Right kidney (tissue), 1 donor: ENCODE results near the gene ZEB2.

ENCODE experiments used
- DNase-seq: peaks from one replicate; pipeline ENCODE4 v3.0.0-alpha.2; 2016

The ZEB2 gene

GRCh38 chr2:144471305-144472045 is 48.4 kb downstream of the ZEB2 start:
- DNase-seq, result no peak

GRCh38 chr2:144470816-144471215 is 49.1 kb downstream of the ZEB2 start:
- DNase-seq, result no peak

- DNase-seq, result no peak
These were observed 49.6 kb downstream of the ZEB2 start for GRCh38 chr2:144470334-144470733.

DNA sequence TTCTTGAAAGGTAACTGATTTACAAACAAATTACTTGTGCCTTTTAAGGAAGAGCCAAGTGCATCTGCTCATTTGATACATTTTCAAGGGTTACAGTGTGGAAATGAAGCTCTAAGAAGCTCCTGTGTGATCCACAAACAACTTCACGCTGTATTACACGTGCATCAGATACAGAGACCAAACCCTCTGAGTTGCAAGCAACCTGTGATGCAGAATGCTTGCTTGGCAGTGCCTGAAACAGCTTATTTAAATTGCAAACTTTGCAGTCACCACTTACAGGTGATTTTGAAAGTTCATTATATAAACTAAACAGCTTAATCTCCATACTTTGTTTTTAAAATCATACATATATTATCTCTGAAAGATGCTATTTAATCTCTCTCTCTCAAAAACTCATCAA is 50.1 kb downstream of the ZEB2 start:
- DNase-seq, result no peak

- no peak for DNase-seq
These were observed 50.9 kb downstream of the ZEB2 start for GRCh38 chr2:144468823-144469595.

- no peak for DNase-seq
These were observed 52.3 kb downstream of the ZEB2 start for GRCh38 chr2:144467502-144468137.

GRCh38 chr2:144466637-144467036 is 53.3 kb downstream of the ZEB2 start:
- DNase-seq, result no peak

DNA sequence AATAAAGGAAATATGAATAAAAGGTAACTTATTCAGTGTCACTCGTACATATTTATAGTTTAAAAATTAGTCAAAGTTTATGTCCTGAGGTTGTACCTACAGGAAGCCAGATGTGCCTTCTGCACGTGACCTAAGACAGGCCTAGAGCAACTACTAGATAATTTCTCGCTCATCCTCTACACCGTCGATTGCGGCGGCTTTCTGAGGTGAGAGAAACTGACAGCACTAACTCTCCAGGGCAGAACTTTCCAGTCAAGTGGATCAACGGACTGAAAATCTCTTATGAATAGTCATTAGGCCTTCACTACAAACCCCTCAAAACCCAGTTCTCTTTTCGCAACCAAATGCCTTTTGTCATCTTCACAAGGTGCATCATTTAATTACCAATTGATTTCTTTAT is 54.2 kb downstream of the ZEB2 start:
- no peak for DNase-seq

DNA sequence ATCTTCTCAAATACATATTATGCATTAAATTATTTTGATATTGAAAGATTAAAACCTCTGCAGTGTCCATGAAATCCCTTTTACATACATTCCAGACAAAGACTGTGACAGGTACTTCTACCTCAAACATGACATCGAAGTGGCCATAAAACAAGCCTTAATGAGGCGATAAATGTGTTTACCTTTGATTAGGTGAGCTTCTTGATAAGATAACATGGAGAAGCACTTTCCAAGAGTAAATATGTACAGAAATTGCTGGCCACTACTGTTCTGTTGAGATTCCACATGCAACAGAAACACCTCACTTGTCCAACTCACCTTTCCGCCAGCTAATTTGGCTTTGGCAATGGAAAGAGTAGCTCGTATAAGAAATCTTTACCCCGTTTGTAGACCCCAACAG is 55.2 kb downstream of the ZEB2 start:
- no peak for DNase-seq

- no peak for DNase-seq
These were observed 56.7 kb downstream of the ZEB2 start for GRCh38 chr2:144463266-144463665.

DNA sequence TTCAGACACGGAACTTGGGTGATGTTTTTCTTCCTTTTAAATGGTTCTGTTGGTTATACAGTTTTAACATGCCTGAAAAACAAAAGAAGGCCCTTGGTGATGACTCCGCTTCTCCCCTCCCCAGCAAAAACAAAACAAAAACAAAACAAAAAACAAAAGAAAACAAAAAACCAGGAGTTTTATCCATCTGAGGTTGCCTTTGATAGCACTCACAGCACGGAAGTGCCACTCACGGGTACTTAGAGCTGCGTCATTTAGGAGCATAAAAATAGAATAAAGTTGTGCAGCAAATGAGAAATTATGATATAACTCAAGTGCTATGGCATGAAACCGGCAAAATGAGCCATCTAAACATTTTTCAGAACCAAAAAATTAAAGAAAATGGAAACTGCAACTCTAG is 57.7 kb downstream of the ZEB2 start:
- DNase-seq, result no peak

- no peak for DNase-seq
These were observed 58.6 kb downstream of the ZEB2 start for GRCh38 chr2:144461308-144461766.

DNA sequence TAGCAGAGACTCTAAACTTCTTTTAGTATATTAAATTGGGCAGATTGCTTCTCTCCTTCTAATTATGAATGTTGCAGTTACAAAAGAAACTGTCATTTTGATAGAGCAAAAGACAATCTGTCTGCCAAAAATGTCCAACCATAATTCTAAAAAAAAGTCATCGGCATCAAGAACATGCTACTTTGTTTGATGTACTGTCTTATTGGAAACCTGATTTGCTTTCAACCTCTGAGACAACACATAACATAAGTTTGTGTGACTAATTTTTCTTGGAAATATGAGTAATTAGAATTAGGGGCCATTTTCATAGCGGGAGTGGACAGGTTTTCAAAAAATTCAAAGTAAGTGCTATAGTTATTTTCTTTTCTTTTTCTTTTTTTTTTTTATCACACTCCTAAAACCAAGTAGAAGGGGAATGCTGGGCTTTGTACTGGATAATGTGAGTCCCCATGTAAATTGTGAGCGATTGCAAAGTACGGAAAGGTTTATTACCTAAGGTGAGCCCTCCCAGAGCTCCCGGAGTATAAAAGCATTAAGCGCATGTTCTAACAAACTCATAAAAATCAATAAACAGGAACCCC is 59.1 kb downstream of the ZEB2 start:
- DNase-seq, result no peak

DNA sequence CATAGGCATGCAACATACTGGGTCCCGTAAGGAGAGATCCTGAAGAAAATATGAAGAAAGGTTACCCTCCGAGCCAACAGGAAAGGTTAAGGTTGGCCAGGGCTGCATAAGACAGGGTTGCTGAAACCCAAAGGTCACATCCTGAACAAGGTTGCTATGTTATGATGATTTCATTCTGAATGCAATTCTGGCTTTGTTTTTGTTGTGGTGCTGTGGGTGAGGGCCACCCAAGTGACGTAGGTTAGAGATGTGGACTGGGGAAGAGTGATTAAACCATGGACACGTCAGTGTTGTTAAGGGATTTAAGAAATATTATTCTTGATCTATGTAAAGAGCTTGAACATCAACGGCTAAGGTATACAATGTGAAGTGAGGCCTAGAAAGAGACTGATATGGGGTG is 60.0 kb downstream of the ZEB2 start:
- no peak for DNase-seq

- no peak for DNase-seq
These were observed 60.6 kb downstream of the ZEB2 start for GRCh38 chr2:144459286-144459685.

DNA sequence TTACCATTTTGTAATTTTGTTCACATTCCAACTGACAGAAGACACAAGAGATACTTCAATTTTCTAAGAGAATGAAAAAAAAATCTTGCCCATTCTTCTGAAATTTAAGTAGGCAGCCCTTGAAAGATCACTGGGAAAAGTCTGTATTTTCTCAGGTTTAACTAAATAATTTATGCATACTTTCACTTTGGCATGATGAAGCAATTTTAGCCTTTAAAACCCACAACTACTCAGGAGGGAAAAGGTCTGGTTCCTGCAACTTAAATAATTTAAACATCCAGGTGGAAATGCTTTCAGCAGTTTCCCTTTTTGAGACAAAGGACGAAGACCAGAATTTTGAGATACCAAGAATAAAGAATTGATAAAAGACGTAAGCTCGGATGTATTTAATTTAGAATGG is 61.4 kb downstream of the ZEB2 start:
- no peak for DNase-seq

- no peak for DNase-seq
These were observed 63.2 kb downstream of the ZEB2 start for GRCh38 chr2:144456680-144457079.

- no peak for DNase-seq
These were observed 63.9 kb downstream of the ZEB2 start for GRCh38 chr2:144455987-144456386.

DNA sequence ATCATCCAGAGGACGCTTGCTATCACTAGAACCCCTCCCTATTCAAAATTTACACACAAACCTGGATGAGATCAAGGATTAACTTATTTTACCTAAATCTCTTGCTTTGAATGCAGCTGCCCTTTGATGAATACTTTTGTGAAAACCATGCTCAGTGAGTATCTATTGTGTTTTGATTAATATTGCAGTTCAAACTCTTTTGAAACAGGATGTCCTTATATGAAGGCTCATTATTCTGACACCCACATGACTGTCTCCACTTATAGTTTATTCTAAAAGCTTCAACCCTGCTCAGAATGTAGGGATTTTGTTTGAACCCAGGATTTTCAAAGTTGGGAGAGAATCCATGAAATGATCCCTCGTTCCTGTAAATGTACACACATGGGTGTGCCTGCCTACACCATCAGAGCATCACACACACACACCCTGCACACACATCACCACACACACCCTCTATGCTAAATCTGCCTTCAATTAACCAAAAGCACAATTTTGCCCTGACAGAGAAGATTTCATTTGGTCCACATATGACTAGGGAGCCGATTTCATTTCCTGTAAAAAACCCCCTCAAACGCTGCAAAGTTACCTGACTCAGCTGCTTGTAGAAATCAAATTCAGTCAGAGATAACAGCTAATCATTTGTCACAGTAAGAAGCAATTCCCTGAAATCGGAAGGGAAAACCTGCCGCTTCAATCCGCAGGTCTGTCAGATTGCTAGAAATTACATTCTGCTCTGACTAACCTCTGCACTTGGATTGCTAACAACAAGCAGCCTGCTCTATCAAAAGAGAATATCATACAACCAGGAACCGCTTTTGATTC is 65.2 kb downstream of the ZEB2 start:
- DNase-seq, result no peak

- DNase-seq, result no peak
These were observed 66.3 kb downstream of the ZEB2 start for GRCh38 chr2:144453486-144454158.

GRCh38 chr2:144452989-144453336 is 67.0 kb downstream of the ZEB2 start:
- DNase-seq, result no peak
